Measurements from ENCODE around the gene SDS. TPM values are rescaled to one million over a fixed set of nuclear protein-coding genes. Genes with fewer than 3 reads are reported as not detected.

Gene SDS
- total RNA-seq, 1 donor from 2014 or later = not detected

- DNase-seq = no peak
- H3K4me1 Mint-ChIP-seq = peaks cover 10% of the 10 kb centered on the region
- intact Hi-C loops (cut with micrococcal nuclease) = no loop called here
- H3K27me3 Mint-ChIP-seq = peaks cover 2% of the 10 kb centered on the region
- H3K36me3 Mint-ChIP-seq (ENCODE audit: low read depth) = no peaks in the 10 kb centered on the region
- H3K27ac Mint-ChIP-seq = no peak overlapping the region
- no peak overlapping the region for H3K4me3 Mint-ChIP-seq
- H3K9me3 Mint-ChIP-seq = no peaks in the 10 kb centered on the region
These were observed 17.4 kb upstream of the SDS start for GRCh38 chr12:113420996-113421595.

- no peaks in the 10 kb centered on the region for H3K36me3 Mint-ChIP-seq (ENCODE audit: low read depth)
- intact Hi-C loops (cut with micrococcal nuclease) = no loop called here
- H3K27me3 Mint-ChIP-seq = peaks cover 4% of the 10 kb centered on the region
- no peak overlapping the region for H3K4me3 Mint-ChIP-seq
- H3K27ac Mint-ChIP-seq = no peak overlapping the region
- peaks cover 10% of the 10 kb centered on the region for H3K4me1 Mint-ChIP-seq
- H3K9me3 Mint-ChIP-seq = no peaks in the 10 kb centered on the region
- no peak for DNase-seq
These were observed 14.7 kb upstream of the SDS start for GRCh38 chr12:113418213-113418879.

GRCh38 chr12:113416091-113416754 lies 12.5 kb upstream of the SDS start:
- Mint-ChIP-seq H3K9me3 (no peaks in the 10 kb centered on the region), H3K27ac (no peak overlapping the region), H3K4me1 (no peaks in the 10 kb centered on the region), H3K36me3 (ENCODE audit: low read depth) (no peaks in the 10 kb centered on the region), H3K27me3 (peaks cover 7% of the 10 kb centered on the region), H3K4me3 (no peak overlapping the region)
- DNase-seq = no peak
- intact Hi-C loops (cut with micrococcal nuclease) = no loop called here

DNA sequence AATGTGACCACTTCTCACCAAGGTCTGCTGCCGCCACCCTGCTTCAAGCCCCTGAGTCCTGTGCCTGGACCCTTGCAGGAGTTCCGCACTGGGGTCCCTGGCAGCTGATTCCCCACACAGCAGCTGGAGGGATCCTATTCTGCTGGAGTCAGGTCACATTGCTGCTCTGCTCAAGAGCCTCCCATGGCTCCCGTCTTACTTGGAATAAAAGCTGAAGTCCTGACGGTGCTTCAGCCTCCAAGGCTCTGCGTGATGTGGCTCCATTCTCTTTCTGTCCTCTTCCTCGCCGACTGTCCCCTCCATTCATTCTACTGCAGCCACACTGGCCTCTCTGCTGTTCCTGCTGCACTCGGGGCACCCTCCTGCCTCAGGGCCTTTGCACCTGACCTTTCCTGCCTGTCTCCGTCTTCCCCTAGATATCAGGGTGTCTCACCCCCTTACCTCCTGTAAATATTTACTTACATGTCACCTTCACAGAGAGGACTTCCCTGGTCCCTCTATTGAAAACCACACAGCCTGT lies 10.9 kb upstream of the SDS start:
- Mint-ChIP-seq H3K27me3 (peaks cover 7% of the 10 kb centered on the region), H3K4me3 (no peak overlapping the region), H3K36me3 (ENCODE audit: low read depth) (no peaks in the 10 kb centered on the region), H3K27ac (no peak overlapping the region), H3K4me1 (no peaks in the 10 kb centered on the region), H3K9me3 (no peaks in the 10 kb centered on the region)
- intact Hi-C loops (cut with micrococcal nuclease) = no loop called here
- DNase-seq = no peak

GRCh38 chr12:113413488-113413939 lies 9.8 kb upstream of the SDS start:
- intact Hi-C loops (cut with micrococcal nuclease) = no loop called here
- H3K4me3 Mint-ChIP-seq = no peak overlapping the region

DNA sequence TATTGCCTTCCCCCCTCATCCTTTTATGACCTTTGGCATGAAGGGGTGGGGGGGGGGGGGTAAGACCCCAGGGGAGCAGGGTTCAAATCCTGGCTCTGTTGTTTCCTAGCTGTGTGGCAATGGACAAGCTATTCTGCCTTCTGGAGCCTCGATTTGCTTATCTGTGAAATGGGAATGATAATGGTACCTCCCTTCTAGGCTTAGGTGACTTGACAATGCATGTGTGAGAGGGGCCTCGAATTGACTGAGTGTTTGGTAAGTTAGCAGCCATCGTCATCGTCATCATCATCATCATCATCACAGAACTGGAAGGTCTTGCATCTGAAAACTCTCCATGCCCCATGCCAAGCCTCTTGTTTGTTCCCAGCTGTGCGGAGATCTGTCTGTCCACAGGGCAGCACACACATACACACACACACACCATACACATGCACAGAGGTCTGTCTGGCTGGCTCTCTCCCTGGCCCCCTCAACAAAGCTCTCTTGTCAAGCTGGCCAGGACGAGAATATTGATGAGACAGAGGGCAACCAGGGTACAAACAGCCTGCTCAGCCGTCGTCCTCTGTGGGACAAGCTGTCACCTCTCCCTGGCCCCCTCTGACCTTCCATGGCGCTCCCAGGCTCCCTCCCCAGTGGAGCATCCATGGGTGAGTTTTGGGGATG lies 5.9 kb upstream of the SDS start:
- Mint-ChIP-seq H3K9me3 (no peaks in the 10 kb centered on the region), H3K4me3 (no peak overlapping the region), H3K27ac (no peak overlapping the region), H3K36me3 (ENCODE audit: low read depth) (no peaks in the 10 kb centered on the region), H3K27me3 (peaks cover 10% of the 10 kb centered on the region), H3K4me1 (no peaks in the 10 kb centered on the region)
- intact Hi-C loops (cut with micrococcal nuclease) = no loop called here
- DNase-seq = no peak

More at GRCh38 chr12:113413488-113413939, 9.8 kb upstream of the SDS start:
- no peak for DNase-seq
- H3K9me3 Mint-ChIP-seq = no peaks in the 10 kb centered on the region
- H3K36me3 Mint-ChIP-seq (ENCODE audit: low read depth) = no peaks in the 10 kb centered on the region
- no peaks in the 10 kb centered on the region for H3K4me1 Mint-ChIP-seq
- peaks cover 7% of the 10 kb centered on the region for H3K27me3 Mint-ChIP-seq
- no peak overlapping the region for H3K27ac Mint-ChIP-seq

DNA sequence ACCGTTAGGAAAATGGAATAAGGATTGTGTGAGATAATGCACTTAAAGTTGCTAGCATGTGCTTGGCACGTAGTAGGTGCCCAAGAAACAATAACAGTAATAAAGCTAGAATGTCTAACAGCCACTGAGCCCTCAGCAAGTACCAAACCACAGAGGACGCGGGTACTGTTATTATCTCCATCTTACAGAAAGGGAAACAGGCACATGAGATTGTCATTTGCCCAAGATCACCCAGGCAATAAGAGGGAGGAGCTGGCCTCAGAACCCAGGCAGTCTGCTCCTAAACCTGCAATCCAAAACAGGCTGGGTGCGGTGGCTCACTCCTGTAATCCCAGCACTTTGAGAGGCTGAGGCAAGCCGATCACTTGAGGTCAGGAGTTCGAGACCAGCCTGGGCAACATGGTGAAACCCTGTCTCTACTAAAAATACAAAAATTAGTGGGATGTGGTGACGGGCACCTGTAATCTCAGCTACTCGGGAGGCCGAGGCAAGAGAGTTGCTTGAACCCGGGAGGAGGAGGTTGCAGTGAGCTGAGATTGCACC lies 5.1 kb upstream of the SDS start:
- no peak for DNase-seq
- no peak overlapping the region for H3K27ac Mint-ChIP-seq
- no peaks in the 10 kb centered on the region for H3K36me3 Mint-ChIP-seq (ENCODE audit: low read depth)
- peaks cover 18% of the 10 kb centered on the region for H3K27me3 Mint-ChIP-seq
- no peaks in the 10 kb centered on the region for H3K4me1 Mint-ChIP-seq
- intact Hi-C loops (cut with micrococcal nuclease) = no loop called here
- H3K9me3 Mint-ChIP-seq = no peaks in the 10 kb centered on the region
- H3K4me3 Mint-ChIP-seq = no peak overlapping the region

- no peaks in the 10 kb centered on the region for H3K9me3 Mint-ChIP-seq
- no peaks in the 10 kb centered on the region for H3K4me1 Mint-ChIP-seq
- peaks cover 18% of the 10 kb centered on the region for H3K27me3 Mint-ChIP-seq
- intact Hi-C loops (cut with micrococcal nuclease) = no loop called here
- no peak for DNase-seq
- no peak overlapping the region for H3K4me3 Mint-ChIP-seq
- no peak overlapping the region for H3K27ac Mint-ChIP-seq
- H3K36me3 Mint-ChIP-seq (ENCODE audit: low read depth) = no peaks in the 10 kb centered on the region
These were observed 4.4 kb upstream of the SDS start for GRCh38 chr12:113407931-113408600.

- Mint-ChIP-seq H3K4me3 (no peak overlapping the region), H3K36me3 (ENCODE audit: low read depth) (no peaks in the 10 kb centered on the region), H3K9me3 (no peaks in the 10 kb centered on the region), H3K27ac (no peak overlapping the region), H3K27me3 (peaks cover 15% of the 10 kb centered on the region), H3K4me1 (no peaks in the 10 kb centered on the region)
- no peak for DNase-seq
- intact Hi-C loops (cut with micrococcal nuclease) = no loop called here
These were observed 2.0 kb upstream of the SDS start for GRCh38 chr12:113405694-113406093.

DNA sequence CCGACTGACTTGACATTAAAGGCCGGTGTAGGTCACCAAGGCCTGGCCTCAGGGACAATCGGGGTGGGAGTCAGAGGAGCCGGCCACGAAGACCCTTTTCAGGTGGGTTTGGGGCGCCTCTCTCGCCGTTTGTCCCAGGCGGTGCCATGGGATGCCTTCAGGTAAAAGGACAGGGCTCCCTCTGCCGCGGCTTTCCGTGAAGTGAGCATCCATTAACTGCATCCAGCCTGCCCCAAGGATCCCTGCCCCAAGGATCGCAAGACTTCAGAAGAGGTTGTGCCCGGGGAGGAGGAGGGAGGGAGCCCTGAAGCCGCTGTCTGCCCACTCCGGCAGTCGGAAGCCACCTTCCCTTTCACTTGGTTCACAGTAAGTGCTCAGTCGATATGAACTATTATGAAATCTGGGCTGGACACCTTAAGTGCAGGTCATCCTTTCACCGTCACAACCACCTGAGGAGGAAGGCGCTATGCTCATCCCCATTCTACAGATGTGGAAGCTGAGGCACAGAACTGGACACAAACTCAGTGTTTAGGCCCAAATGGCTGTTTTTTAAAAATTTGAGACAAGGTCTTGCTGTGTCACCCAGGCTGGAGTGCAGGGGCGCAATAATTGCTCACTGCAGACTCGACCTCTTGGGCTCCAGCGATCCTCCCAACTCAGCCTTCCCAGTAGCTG lies 964 bp downstream of the SDS start:
- Mint-ChIP-seq H3K36me3 (ENCODE audit: low read depth) (no peaks in the 10 kb centered on the region), H3K27me3 (peaks cover 15% of the 10 kb centered on the region), H3K4me1 (no peaks in the 10 kb centered on the region), H3K9me3 (no peaks in the 10 kb centered on the region), H3K4me3 (no peak overlapping the region), H3K27ac (no peak overlapping the region)
- DNase-seq = no peak
- intact Hi-C loops (cut with micrococcal nuclease) = no loop called here

- intact Hi-C loops (cut with micrococcal nuclease) = no loop called here
- H3K27ac Mint-ChIP-seq = no peak overlapping the region
- no peak overlapping the region for H3K4me3 Mint-ChIP-seq
- no peak for DNase-seq
- H3K4me1 Mint-ChIP-seq = no peaks in the 10 kb centered on the region
- peaks cover 15% of the 10 kb centered on the region for H3K27me3 Mint-ChIP-seq
- H3K9me3 Mint-ChIP-seq = no peaks in the 10 kb centered on the region
- H3K36me3 Mint-ChIP-seq (ENCODE audit: low read depth) = no peaks in the 10 kb centered on the region
These were observed 2.4 kb downstream of the SDS start for GRCh38 chr12:113401066-113402000.

DNA sequence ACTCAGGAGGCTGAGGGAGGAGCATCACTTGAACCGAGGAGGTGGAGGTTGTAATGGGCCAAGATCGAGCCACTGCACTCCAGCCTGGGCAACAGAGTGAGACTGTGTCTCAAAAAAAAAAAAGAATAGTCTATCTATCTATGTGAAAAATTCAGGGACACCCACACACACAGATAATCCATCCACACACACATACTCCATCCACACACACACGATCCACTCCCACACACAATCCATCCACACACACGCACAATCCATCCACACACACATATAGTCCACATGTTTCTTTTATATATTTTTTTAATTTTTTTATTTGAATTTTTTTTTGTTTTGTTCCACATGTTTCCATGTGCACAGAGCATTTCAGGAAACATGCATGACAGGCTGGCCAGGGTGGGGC lies 3.3 kb downstream of the SDS start:
- H3K36me3 Mint-ChIP-seq (ENCODE audit: low read depth) = no peaks in the 10 kb centered on the region

More for the DNA sequence above, 3.3 kb downstream of the SDS start:
- Mint-ChIP-seq H3K4me1 (no peaks in the 10 kb centered on the region), H3K27me3 (peaks cover 11% of the 10 kb centered on the region), H3K27ac (no peak overlapping the region), H3K4me3 (no peak overlapping the region), H3K9me3 (no peaks in the 10 kb centered on the region)
- no peak for DNase-seq
- intact Hi-C loops (cut with micrococcal nuclease) = no loop called here
